ENCODE measurements around the gene HMX1.

Gene HMX1

GRCh38 chr4:8869002-8869897 is 2.4 kb downstream of the HMX1 start:
- no peak for DNase-seq (ENCODE audit: low read depth, low spot score)

GRCh38 chr4:8868321-8869001 is 3.2 kb downstream of the HMX1 start:
- no peak for DNase-seq (ENCODE audit: low read depth, low spot score)

GRCh38 chr4:8867624-8868320 is 3.9 kb downstream of the HMX1 start:
- DNase-seq (ENCODE audit: low read depth, low spot score), result no peak

- no peak for DNase-seq (ENCODE audit: low read depth, low spot score)
These were observed 4.6 kb downstream of the HMX1 start for GRCh38 chr4:8866828-8867623.

GRCh38 chr4:8866421-8866820 is 5.2 kb downstream of the HMX1 start:
- DNase-seq (ENCODE audit: low read depth, low spot score), result no peak

- no peak for DNase-seq (ENCODE audit: low read depth, low spot score)
These were observed 5.8 kb downstream of the HMX1 start for GRCh38 chr4:8865681-8866310.

- no peak for DNase-seq (ENCODE audit: low read depth, low spot score)
These were observed 6.5 kb downstream of the HMX1 start for GRCh38 chr4:8864912-8865680.

GRCh38 chr4:8863686-8864682 is 7.7 kb downstream of the HMX1 start:
- no peak for DNase-seq (ENCODE audit: low read depth, low spot score)

GRCh38 chr4:8862800-8863685 is 8.6 kb downstream of the HMX1 start:
- DNase-seq (ENCODE audit: low read depth, low spot score), result no peak

GRCh38 chr4:8862334-8862733 is 9.3 kb downstream of the HMX1 start:
- no peak for DNase-seq (ENCODE audit: low read depth, low spot score)

- no peak for DNase-seq (ENCODE audit: low read depth, low spot score)
These were observed 9.9 kb downstream of the HMX1 start for GRCh38 chr4:8861576-8862295.

- no peak for DNase-seq (ENCODE audit: low read depth, low spot score)
These were observed 10.6 kb downstream of the HMX1 start for GRCh38 chr4:8860892-8861575.

- DNase-seq (ENCODE audit: low read depth, low spot score), result no peak
These were observed 11.3 kb downstream of the HMX1 start for GRCh38 chr4:8860096-8860891.

- no peak for DNase-seq (ENCODE audit: low read depth, low spot score)
These were observed 12.0 kb downstream of the HMX1 start for GRCh38 chr4:8859550-8860095.

GRCh38 chr4:8858701-8859210 is 12.9 kb downstream of the HMX1 start:
- DNase-seq (ENCODE audit: low read depth, low spot score), result no peak
